WTC11 (cell line): Measurements from ENCODE around the gene COLQ. TPM values are rescaled to one million over a fixed set of nuclear protein-coding genes. Genes with fewer than 3 reads are reported as not detected.

Source experiments
- ATAC-seq: fragments of 200-7000 bp; cut with Tn5 transposase; 2 replicates; pipeline ENCODE4 v1.10.0; 2021; ENCODE audit warnings: mild to moderate bottlenecking, moderate library complexity
- CTCF ChIA-PET: fragments of 300-600 bp; sonication (Branson Sonifier 250); formaldehyde crosslinking; loops from one replicate; lab custom pipeline; 2021; ENCODE audit warnings: antibody characterized with exemption; lab: Charles Lee
- POLR2A ChIA-PET: fragments of 350-600 bp; sonication (Branson Sonifier 250); formaldehyde crosslinking; loops from one replicate; lab custom pipeline; 2021; ENCODE audit warnings: antibody characterized with exemption; lab: Charles Lee
- DNase-seq: peaks from one replicate; pipeline ENCODE4 v3.0.0; 2021; ENCODE audit warnings: low spot score
- H3K27ac Mint-ChIP-seq: 2 replicates; pipeline ENCODE4 v1.8.0; 2021; ENCODE audit warnings: mixed read lengths
- H3K27me3 Mint-ChIP-seq: 2 replicates; pipeline ENCODE4 v1.8.0; 2021; ENCODE audit warnings: low read depth, mild to moderate bottlenecking, moderate library complexity, mixed read lengths
- H3K36me3 Mint-ChIP-seq: 2 replicates; pipeline ENCODE4 v1.8.0; 2021; ENCODE audit warnings: mixed read lengths
- H3K4me1 Mint-ChIP-seq: 2 replicates; pipeline ENCODE4 v1.8.0; 2022; ENCODE audit warnings: mixed read lengths
- H3K4me3 Mint-ChIP-seq: 2 replicates; pipeline ENCODE4 v1.8.0; 2021; ENCODE audit warnings: mild to moderate bottlenecking, moderate library complexity, mixed read lengths
- H3K9me3 Mint-ChIP-seq: 2 replicates; pipeline ENCODE4 v1.8.0; 2021; ENCODE audit warnings: mixed read lengths
- ATF3 ChIP-seq: sonication (generic); formaldehyde crosslinking; conservative IDR thresholded peaks from 2 replicates; pipeline ENCODE4 v1.8.1; 2022; ENCODE audit warnings: mild to moderate bottlenecking, missing genetic modification reagents
- CREM ChIP-seq: sonication (generic); formaldehyde crosslinking; IDR thresholded peaks from 2 replicates; pipeline ENCODE4 v1.8.1; 2022; ENCODE audit warnings: mild to moderate bottlenecking, missing genetic modification reagents, moderate library complexity
- CTCF ChIP-seq: fragments of 200-600 bp; IDR thresholded peaks from 2 replicates; pipeline ENCODE4 v1.8.0; 2022; ENCODE audit warnings: antibody characterized with exemption
- E2F4 ChIP-seq: sonication (generic); formaldehyde crosslinking; IDR thresholded peaks from 2 replicates; pipeline ENCODE4 v1.8.1; 2022; ENCODE audit warnings: low read depth, mild to moderate bottlenecking, moderate library complexity, missing genetic modification reagents, borderline replicate concordance
- ERG ChIP-seq: fragments of 250-450 bp; sonication (Bioruptor Pico); IDR thresholded peaks from 2 replicates; pipeline ENCODE4 v1.8.0; 2021; ENCODE audit warnings: mild to moderate bottlenecking
- FOXJ3 ChIP-seq: sonication (generic); formaldehyde crosslinking; IDR thresholded peaks from 2 replicates; pipeline ENCODE4 v1.9.0; 2021; ENCODE audit warnings: missing genetic modification reagents, mild to moderate bottlenecking, borderline replicate concordance
- FOXP1 ChIP-seq: sonication (generic); formaldehyde crosslinking; IDR thresholded peaks from 2 replicates; pipeline ENCODE4 v1.8.0; 2022; ENCODE audit warnings: missing genetic modification reagents, mild to moderate bottlenecking, moderate library complexity, borderline replicate concordance
- FOXP4 ChIP-seq: sonication (generic); formaldehyde crosslinking; IDR thresholded peaks from 2 replicates; pipeline ENCODE4 v1.8.0; 2022; ENCODE audit warnings: mild to moderate bottlenecking, missing genetic modification reagents
- HMGA2 ChIP-seq: fragments of 250-450 bp; sonication (Bioruptor Pico); IDR thresholded peaks from 2 replicates; pipeline ENCODE4 v1.4.0; 2021; ENCODE audit warnings: mild to moderate bottlenecking, moderate library complexity
- JAZF1 ChIP-seq: fragments of 250-450 bp; sonication (Bioruptor Pico); IDR thresholded peaks from 2 replicates; pipeline ENCODE4 v1.9.0; 2021; ENCODE audit warnings: moderate library complexity, mild to moderate bottlenecking, inconsistent platforms
- JUN ChIP-seq: sonication (generic); formaldehyde crosslinking; IDR thresholded peaks from 2 replicates; pipeline ENCODE4 v1.8.0; 2023; ENCODE audit warnings: mild to moderate bottlenecking, missing genetic modification reagents
- NR1H2 ChIP-seq: sonication (generic); formaldehyde crosslinking; IDR thresholded peaks from 2 replicates; pipeline ENCODE4 v1.9.0; 2021; ENCODE audit warnings: mild to moderate bottlenecking, moderate library complexity, missing genetic modification reagents
- PREB ChIP-seq: sonication (generic); formaldehyde crosslinking; IDR thresholded peaks from 2 replicates; pipeline ENCODE4 v1.8.1; 2022; ENCODE audit warnings: mild to moderate bottlenecking, missing genetic modification reagents, moderate library complexity, borderline replicate concordance
- SMAD3 ChIP-seq: sonication (generic); formaldehyde crosslinking; IDR thresholded peaks from 2 replicates; pipeline ENCODE4 v1.8.0; 2022; ENCODE audit warnings: missing genetic modification reagents, mild to moderate bottlenecking, borderline replicate concordance
- ZNF263 ChIP-seq: sonication (generic); formaldehyde crosslinking; IDR thresholded peaks from 2 replicates; pipeline ENCODE4 v1.8.1; 2022; ENCODE audit warnings: low read depth, mild to moderate bottlenecking, moderate library complexity, missing genetic modification reagents
- ZNF281 ChIP-seq: sonication (generic); formaldehyde crosslinking; IDR thresholded peaks from 2 replicates; pipeline ENCODE4 v1.8.0; 2023; ENCODE audit warnings: mild to moderate bottlenecking, missing genetic modification reagents
- ZNF425 ChIP-seq: fragments of 250-450 bp; sonication (Bioruptor Pico); conservative IDR thresholded peaks from 2 replicates; pipeline ENCODE4 v1.9.0; 2021; ENCODE audit warnings: mild to moderate bottlenecking
- total RNA-seq: library from RNA; stranded (reverse); gene quantifications from 3 replicates; pipeline ENCODE4 v1.2.3, GENCODE V29; 2021

Gene COLQ
- total RNA-seq, 1 experiment from 2014 or later, result 2.2 TPM

- ATAC-seq (no peak), DNase-seq (no peak)
- peaks cover 24% of the 10 kb centered on the region for H3K4me1 Mint-ChIP-seq
- H3K9me3 Mint-ChIP-seq, result no peaks in the 10 kb centered on the region
- ChIA-PET POLR2A (no interaction called here), CTCF (interaction anchor here (0.8 kb wide), 1 partner anchor 34 kb away, joined by 3 read pairs; no protein-coding TSS in a partner anchor)
- TF ChIP-seq FOXP1 (CRISPR knock-in tag) (no peak), JAZF1 (no peak), HMGA2 (CRISPR knock-in tag) (no peak), PREB (CRISPR knock-in tag) (no peak), NR1H2 (CRISPR knock-in tag) (no peak), ZNF281 (CRISPR knock-in tag) (no peak), CTCF (no peak), ZNF263 (no peak), E2F4 (CRISPR knock-in tag) (no peak), CREM (CRISPR knock-in tag) (no peak), SMAD3 (CRISPR knock-in tag) (no peak), JUN (CRISPR knock-in tag) (no peak), FOXP4 (no peak), ERG (CRISPR knock-in tag) (no peak), ZNF425 (CRISPR knock-in tag) (no peak), ATF3 (CRISPR knock-in tag) (no peak), FOXJ3 (CRISPR knock-in tag) (no peak)
- no peak overlapping the region for H3K4me3 Mint-ChIP-seq
- no peak overlapping the region for H3K27ac Mint-ChIP-seq
- peaks cover 4% of the 10 kb centered on the region; the same call in 1 of the 2 replicates for H3K27me3 Mint-ChIP-seq
- H3K36me3 Mint-ChIP-seq, result no peaks in the 10 kb centered on the region
Observed at GRCh38 chr3:15492847-15493360, 28.6 kb downstream of the COLQ start.
